ENCODE data around the gene RUFY2. TPM values are rescaled to one million over a fixed set of nuclear protein-coding genes. Genes with fewer than 3 reads are reported as not detected.

RUFY2 gene
- total and polyA plus RNA-seq, 2 experiments from 2014 or later, result 10.3 to 17.3 TPM

DNA sequence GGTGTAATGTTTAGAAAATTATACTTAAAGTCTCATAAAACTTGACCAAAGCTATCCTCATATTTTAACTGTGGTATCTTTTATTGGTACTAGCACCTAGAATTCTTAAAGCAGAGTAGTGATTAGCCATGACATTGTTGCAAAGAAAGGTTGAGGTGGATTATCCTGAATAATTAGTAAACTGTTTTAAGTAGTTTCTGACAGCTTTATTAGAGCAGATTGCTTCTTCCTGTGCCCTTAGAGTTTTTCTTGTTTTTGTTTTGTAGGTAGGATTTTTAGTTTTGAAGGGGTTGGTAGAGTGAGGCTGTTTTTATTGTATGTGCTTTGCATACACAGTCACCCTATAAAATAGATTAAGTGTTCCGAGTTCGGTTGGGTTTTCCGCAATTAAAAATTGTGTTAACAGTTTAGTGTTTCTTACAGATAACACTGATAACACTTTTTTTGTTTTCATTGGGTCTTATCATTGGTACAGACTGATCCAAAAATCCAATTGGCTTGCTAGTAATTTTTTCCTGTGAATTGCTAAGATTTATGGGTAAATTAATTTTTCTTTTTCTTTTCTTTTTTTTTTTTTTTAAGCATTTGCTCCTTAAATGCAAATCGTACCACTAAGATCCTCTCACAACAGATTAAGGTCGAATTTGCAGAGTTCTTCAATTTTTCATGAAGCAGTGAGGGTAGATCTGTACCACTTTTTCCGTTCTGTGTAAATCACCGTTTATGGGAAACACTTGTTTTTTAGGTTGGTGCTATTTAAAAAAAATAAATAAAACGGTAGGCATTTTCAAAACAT lies 72.2 kb downstream of the RUFY2 start:
- peaks cover 25% of the 10 kb centered on the region for H3K36me3 ChIP-seq (ENCODE audit: insufficient read depth)
- peak overlapping the region; percentile 73 for H3K4me3 ChIP-seq
- peaks cover 76% of the 10 kb centered on the region for H3K79me2 ChIP-seq (replicated peaks; ENCODE audit: insufficient read depth)
- peak overlapping the region; percentile 80 for H3K4me2 ChIP-seq
- ATAC-seq (no peak), DNase-seq (ENCODE audit: low spot score) (no peak)
- peak overlapping the region; percentile 99 for H3K4me3 Mint-ChIP-seq
- peaks cover 4% of the 10 kb centered on the region; the same call in 2 of the 3 replicates for H3K9me3 Mint-ChIP-seq
- no peaks in the 10 kb centered on the region for H3K9me2 ChIP-seq (ENCODE audit: insufficient read depth)
- no peak overlapping the region for H2AFZ ChIP-seq
- H4K20me1 ChIP-seq (replicated peaks; ENCODE audit: insufficient read depth), result peaks cover 61% of the 10 kb centered on the region
- H3K27me3 Mint-ChIP-seq (ENCODE audit: insufficient read depth, low read depth, poor library complexity), result peaks cover 26% of the 10 kb centered on the region
- H3F3A ChIP-seq (replicated peaks; ENCODE audit: low read depth), result peaks cover 5% of the 10 kb centered on the region; the same call in 1 of the 2 replicates
- H3K4me1 ChIP-seq (ENCODE audit: insufficient read depth), result peaks cover 29% of the 10 kb centered on the region
- H3K36me3 Mint-ChIP-seq (ENCODE audit: low read depth), result peaks cover 75% of the 10 kb centered on the region
- no peaks in the 10 kb centered on the region for H3K27me3 ChIP-seq (ENCODE audit: insufficient read depth)
- peaks cover 43% of the 10 kb centered on the region for H3K4me1 Mint-ChIP-seq
- peak overlapping the region; percentile 28; the same call in 1 of the 2 replicates for H3K27ac Mint-ChIP-seq
- no peak overlapping the region for H3K27ac ChIP-seq (ENCODE audit: low read depth)
- TF ChIP-seq ETS1 (IDR thresholded peaks at IDR 0.05), result no peak
- TF ChIP-seq EZH2 (IDR thresholded peaks at IDR 0.05; ENCODE audit: low read depth, unreplicated experiment), result no peak
- TF ChIP-seq ZNF114 (CRISPR knock-in tag; IDR thresholded peaks at IDR 0.05), result no peak
- no peak for TF ChIP-seq ZNF331 (CRISPR knock-in tag; IDR thresholded peaks at IDR 0.05; ENCODE audit: low read depth)
- TF ChIP-seq CREB1 (CRISPR knock-in tag; IDR thresholded peaks at IDR 0.05; ENCODE audit: low read depth), result no peak
- no peak for TF ChIP-seq NANOG (IDR thresholded peaks at IDR 0.05; ENCODE audit: borderline replicate concordance)
- no peak for TF ChIP-seq JUNB (IDR thresholded peaks at IDR 0.05; ENCODE audit: unreplicated experiment)
- TF ChIP-seq, protein P1, sequence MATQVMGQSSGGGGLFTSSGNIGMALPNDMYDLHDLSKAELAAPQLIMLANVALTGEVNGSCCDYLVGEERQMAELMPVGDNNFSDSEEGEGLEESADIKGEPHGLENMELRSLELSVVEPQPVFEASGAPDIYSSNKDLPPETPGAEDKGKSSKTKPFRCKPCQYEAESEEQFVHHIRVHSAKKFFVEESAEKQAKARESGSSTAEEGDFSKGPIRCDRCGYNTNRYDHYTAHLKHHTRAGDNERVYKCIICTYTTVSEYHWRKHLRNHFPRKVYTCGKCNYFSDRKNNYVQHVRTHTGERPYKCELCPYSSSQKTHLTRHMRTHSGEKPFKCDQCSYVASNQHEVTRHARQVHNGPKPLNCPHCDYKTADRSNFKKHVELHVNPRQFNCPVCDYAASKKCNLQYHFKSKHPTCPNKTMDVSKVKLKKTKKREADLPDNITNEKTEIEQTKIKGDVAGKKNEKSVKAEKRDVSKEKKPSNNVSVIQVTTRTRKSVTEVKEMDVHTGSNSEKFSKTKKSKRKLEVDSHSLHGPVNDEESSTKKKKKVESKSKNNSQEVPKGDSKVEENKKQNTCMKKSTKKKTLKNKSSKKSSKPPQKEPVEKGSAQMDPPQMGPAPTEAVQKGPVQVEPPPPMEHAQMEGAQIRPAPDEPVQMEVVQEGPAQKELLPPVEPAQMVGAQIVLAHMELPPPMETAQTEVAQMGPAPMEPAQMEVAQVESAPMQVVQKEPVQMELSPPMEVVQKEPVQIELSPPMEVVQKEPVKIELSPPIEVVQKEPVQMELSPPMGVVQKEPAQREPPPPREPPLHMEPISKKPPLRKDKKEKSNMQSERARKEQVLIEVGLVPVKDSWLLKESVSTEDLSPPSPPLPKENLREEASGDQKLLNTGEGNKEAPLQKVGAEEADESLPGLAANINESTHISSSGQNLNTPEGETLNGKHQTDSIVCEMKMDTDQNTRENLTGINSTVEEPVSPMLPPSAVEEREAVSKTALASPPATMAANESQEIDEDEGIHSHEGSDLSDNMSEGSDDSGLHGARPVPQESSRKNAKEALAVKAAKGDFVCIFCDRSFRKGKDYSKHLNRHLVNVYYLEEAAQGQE (IDR thresholded peaks at IDR 0.05; ENCODE audit: unreplicated experiment), result no peak
- no peak for TF ChIP-seq POLR2AphosphoS5 (IDR thresholded peaks at IDR 0.05; ENCODE audit: low read depth)
- TF ChIP-seq STAT1 (IDR thresholded peaks at IDR 0.05; ENCODE audit: unreplicated experiment), result no peak
- no peak for TF ChIP-seq EZH2phosphoT487 (IDR thresholded peaks at IDR 0.05; ENCODE audit: unreplicated experiment)
- TF ChIP-seq ZNF462 (CRISPR knock-in tag; IDR thresholded peaks at IDR 0.05), result no peak
- TF ChIP-seq, protein P2, sequence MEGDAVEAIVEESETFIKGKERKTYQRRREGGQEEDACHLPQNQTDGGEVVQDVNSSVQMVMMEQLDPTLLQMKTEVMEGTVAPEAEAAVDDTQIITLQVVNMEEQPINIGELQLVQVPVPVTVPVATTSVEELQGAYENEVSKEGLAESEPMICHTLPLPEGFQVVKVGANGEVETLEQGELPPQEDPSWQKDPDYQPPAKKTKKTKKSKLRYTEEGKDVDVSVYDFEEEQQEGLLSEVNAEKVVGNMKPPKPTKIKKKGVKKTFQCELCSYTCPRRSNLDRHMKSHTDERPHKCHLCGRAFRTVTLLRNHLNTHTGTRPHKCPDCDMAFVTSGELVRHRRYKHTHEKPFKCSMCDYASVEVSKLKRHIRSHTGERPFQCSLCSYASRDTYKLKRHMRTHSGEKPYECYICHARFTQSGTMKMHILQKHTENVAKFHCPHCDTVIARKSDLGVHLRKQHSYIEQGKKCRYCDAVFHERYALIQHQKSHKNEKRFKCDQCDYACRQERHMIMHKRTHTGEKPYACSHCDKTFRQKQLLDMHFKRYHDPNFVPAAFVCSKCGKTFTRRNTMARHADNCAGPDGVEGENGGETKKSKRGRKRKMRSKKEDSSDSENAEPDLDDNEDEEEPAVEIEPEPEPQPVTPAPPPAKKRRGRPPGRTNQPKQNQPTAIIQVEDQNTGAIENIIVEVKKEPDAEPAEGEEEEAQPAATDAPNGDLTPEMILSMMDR (conservative IDR thresholded peaks at IDR 0.05; ENCODE audit: low read depth in 2 of 2), result no peak

All from GM23338 (cell line).